Epidermal melanocyte (primary cell): ENCODE measurements around the gene JHY.
A peak's percentile ranks its signal among the peaks of the same experiment; 100 is the strongest.

Source experiments
- DNase-seq: peaks from one replicate; pipeline ENCODE4 v3.0.0; 2011; ENCODE audit warnings: low spot score; ENCODE audit not compliant: insufficient read length

The JHY gene

GRCh38 chr11:122871302-122871701, 11.3 kb upstream of the JHY start:
- DNase-seq, result no peak

GRCh38 chr11:122872046-122872445, 10.5 kb upstream of the JHY start:
- no peak for DNase-seq

GRCh38 chr11:122874991-122875390, 7.6 kb upstream of the JHY start:
- DNase-seq, result no peak

- no peak for DNase-seq
Measured at GRCh38 chr11:122877732-122878131, 4.8 kb upstream of the JHY start.

GRCh38 chr11:122879785-122880184, 2.8 kb upstream of the JHY start:
- no peak for DNase-seq

- no peak for DNase-seq
Measured at GRCh38 chr11:122882857-122883645, 492 bp downstream of the JHY start.

- peak; percentile 50 for DNase-seq
Measured at GRCh38 chr11:122883646-122883979, 1.1 kb downstream of the JHY start.

- DNase-seq, result no peak
Measured at GRCh38 chr11:122888162-122888561, 5.6 kb downstream of the JHY start.

- DNase-seq, result no peak
Measured at GRCh38 chr11:122893131-122893530, 10.6 kb downstream of the JHY start.

- DNase-seq, result no peak
Measured at GRCh38 chr11:122895563-122895962, 13.0 kb downstream of the JHY start.

GRCh38 chr11:122897606-122898210, 15.1 kb downstream of the JHY start:
- no peak for DNase-seq

GRCh38 chr11:122898799-122899198, 16.2 kb downstream of the JHY start:
- DNase-seq, result no peak

GRCh38 chr11:122900587-122901202, 18.1 kb downstream of the JHY start:
- no peak for DNase-seq

GRCh38 chr11:122902951-122903350, 20.4 kb downstream of the JHY start:
- no peak for DNase-seq

- no peak for DNase-seq
Measured at GRCh38 chr11:122910775-122911174, 28.2 kb downstream of the JHY start.

- DNase-seq, result no peak
Measured at GRCh38 chr11:122917311-122917710, 34.8 kb downstream of the JHY start.

- DNase-seq, result no peak
Measured at GRCh38 chr11:122918734-122919133, 36.2 kb downstream of the JHY start.

- DNase-seq, result no peak
Measured at GRCh38 chr11:122920579-122920978, 38.0 kb downstream of the JHY start.

- no peak for DNase-seq
Measured at GRCh38 chr11:122922893-122923292, 40.3 kb downstream of the JHY start.

GRCh38 chr11:122923302-122923701, 40.7 kb downstream of the JHY start:
- DNase-seq, result no peak

GRCh38 chr11:122931510-122931909, 49.0 kb downstream of the JHY start:
- no peak for DNase-seq

- DNase-seq, result peak; percentile 52
Measured at GRCh38 chr11:122933416-122933815, 50.9 kb downstream of the JHY start.

GRCh38 chr11:122937983-122938382, 55.4 kb downstream of the JHY start:
- DNase-seq, result no peak
